CD4-positive, alpha-beta memory T cell (primary cell): Measurements from ENCODE around the gene RWDD3. TPM values are rescaled to one million over a fixed set of nuclear protein-coding genes. Genes with fewer than 3 reads are reported as not detected.

Experiments
- CTCF ChIA-PET: fragments of 350-600 bp; sonication (Branson Sonifier 250); formaldehyde crosslinking; loops from one replicate; lab custom pipeline; 2021; ENCODE audit warnings: inconsistent platforms; ENCODE audit not compliant: partially characterized antibody; lab: Charles Lee
- POLR2A ChIA-PET: fragments of 350-600 bp; sonication (Branson Sonifier 250); formaldehyde crosslinking; loops from one replicate; lab custom pipeline; 2021; ENCODE audit not compliant: partially characterized antibody; lab: Charles Lee
- DNase-seq, 5 donors: peaks; one replicate each; pipeline versions ENCODE4 v3.0.0 to v3.0.0-alpha.2; 2020 to 2022; ENCODE audit warnings: mixed read lengths in 1 of 5
- H3K27ac ChIP-seq: one replicate; pipeline ENCODE4 v1.7.0; 2013; ENCODE audit warnings: low read depth, low read length
- H3K27me3 ChIP-seq: 2 replicates; pipeline ENCODE4 v1.7.0; 2013; ENCODE audit warnings: mild to moderate bottlenecking, low read length, moderate library complexity; ENCODE audit not compliant: insufficient read depth
- H3K36me3 ChIP-seq: 2 replicates; pipeline ENCODE4 v1.7.0; 2013; ENCODE audit warnings: mild to moderate bottlenecking, low read length, moderate library complexity; ENCODE audit not compliant: insufficient read depth
- H3K4me1 ChIP-seq: 2 replicates; pipeline ENCODE4 v1.7.0; 2013; ENCODE audit warnings: mild to moderate bottlenecking, low read length, moderate library complexity; ENCODE audit not compliant: insufficient read depth
- H3K4me3 ChIP-seq, 2 donors: one replicate each; pipeline ENCODE4 v1.7.0; 2013; ENCODE audit warnings: low read length in 2 of 2, mild to moderate bottlenecking in 1 of 2
- H3K9me3 ChIP-seq, 2 donors: one replicate each; pipeline ENCODE4 v1.7.0; 2013; ENCODE audit warnings: low read length in 2 of 2, control low read depth in 1 of 2; ENCODE audit not compliant: control insufficient read depth in 1 of 2
- H3K27ac Mint-ChIP-seq, 7 donors: one replicate each; pipeline ENCODE4 v1.8.0; 2020 to 2021; ENCODE audit warnings: mixed read lengths in 7 of 7, mild to moderate bottlenecking in 6 of 7, inconsistent platforms in 3 of 7, moderate library complexity in 3 of 7
- H3K27me3 Mint-ChIP-seq, 2 donors: one replicate each; pipeline ENCODE4 v1.8.0; 2020 to 2021; ENCODE audit warnings: mixed read lengths in 2 of 2
- H3K36me3 Mint-ChIP-seq, 2 donors: one replicate each; pipeline ENCODE4 v1.8.0; 2020 to 2021; ENCODE audit warnings: mixed read lengths in 2 of 2, inconsistent platforms in 1 of 2, mild to moderate bottlenecking in 1 of 2
- H3K4me1 Mint-ChIP-seq, 4 donors: one replicate each; pipeline ENCODE4 v1.8.0; 2020 to 2021; ENCODE audit warnings: mixed read lengths in 4 of 4, mild to moderate bottlenecking in 1 of 4
- H3K4me3 Mint-ChIP-seq, 8 donors: one replicate each; pipeline ENCODE4 v1.8.0; 2020 to 2021; ENCODE audit warnings: mixed read lengths in 8 of 8, mild to moderate bottlenecking in 7 of 8, moderate library complexity in 6 of 8, inconsistent platforms in 3 of 8
- H3K9me3 Mint-ChIP-seq, 8 donors: one replicate each; pipeline ENCODE4 v1.8.0; 2020 to 2021; ENCODE audit warnings: mixed read lengths in 8 of 8, mild to moderate bottlenecking in 5 of 8, inconsistent platforms in 3 of 8, moderate library complexity in 1 of 8
- intact Hi-C: fragments of 100-400 bp; cut with micrococcal nuclease; formaldehyde crosslinking; loops from one replicate; pipeline ENCODE4 v1.15.1; 2023
- polyA plus RNA-seq, 2 donors: library from polyadenylated mRNA; unstranded; fragments of 300-500 nt; fragmentation: Illumina TruSeq; gene quantifications; one replicate each; pipeline ENCODE4 v1.2.3, GENCODE V29; 2021
- total RNA-seq, 2 experiments: library from RNA; stranded (reverse); gene quantifications; one replicate each; pipeline ENCODE4 v1.2.3, GENCODE V29; 2021

The RWDD3 gene
- total and polyA plus RNA-seq, 4 experiments from 2014 or later, result 22.5 to 61.2 (median 28.4) TPM

DNA sequence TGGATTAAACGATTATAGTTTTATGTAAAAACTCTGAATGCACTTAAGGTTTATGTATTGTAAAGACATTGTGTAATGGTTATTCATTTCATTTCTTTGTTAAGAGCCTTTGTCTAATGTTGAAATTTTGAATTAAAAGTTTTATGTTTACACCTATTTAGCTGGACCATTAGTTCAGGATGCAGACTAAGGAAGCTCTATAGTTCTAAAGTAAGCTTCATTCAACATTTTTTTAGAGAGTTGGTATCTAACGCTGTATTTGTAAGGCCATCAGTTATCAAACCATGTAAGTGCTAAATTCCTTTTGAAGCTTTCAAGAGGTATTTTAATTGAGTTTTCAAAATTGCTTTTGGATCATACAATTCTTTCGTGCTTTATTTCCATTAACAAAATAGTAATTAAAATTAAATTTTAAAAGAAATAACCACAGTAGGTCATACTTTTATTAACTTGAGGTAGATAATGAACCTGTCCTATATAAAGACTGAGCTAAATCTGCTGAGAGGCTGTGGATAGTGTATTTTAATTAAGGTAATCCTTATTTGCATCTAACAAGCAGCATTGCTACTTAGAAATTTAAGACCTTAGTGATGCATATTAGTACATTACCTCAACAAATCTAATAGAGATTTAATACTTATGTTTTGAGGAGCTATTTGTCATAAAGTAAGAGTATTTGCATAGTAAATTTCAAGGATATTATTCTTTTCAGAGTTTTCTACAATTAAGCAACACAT lies 47.9 kb downstream of the RWDD3 start:
- no peaks in the 10 kb centered on the region for H3K36me3 ChIP-seq
- POLR2A ChIA-PET, result no interaction called here
- no peak overlapping the region for H3K4me3 Mint-ChIP-seq
- no peaks in the 10 kb centered on the region for H3K9me3 ChIP-seq
- no peak for DNase-seq
- H3K36me3 Mint-ChIP-seq, result no peaks in the 10 kb centered on the region
- CTCF ChIA-PET, result no interaction called here
- H3K4me1 ChIP-seq, result no peaks in the 10 kb centered on the region
- intact Hi-C loops, result no loop called here
- H3K4me3 ChIP-seq, result no peak overlapping the region
- H3K4me1 Mint-ChIP-seq, result no peaks in the 10 kb centered on the region
- H3K27ac ChIP-seq, result no peak overlapping the region
- H3K27me3 ChIP-seq, result no peaks in the 10 kb centered on the region
- H3K27ac Mint-ChIP-seq, result no peak overlapping the region
- no peaks in the 10 kb centered on the region for H3K9me3 Mint-ChIP-seq
- no peaks in the 10 kb centered on the region for H3K27me3 Mint-ChIP-seq

DNA sequence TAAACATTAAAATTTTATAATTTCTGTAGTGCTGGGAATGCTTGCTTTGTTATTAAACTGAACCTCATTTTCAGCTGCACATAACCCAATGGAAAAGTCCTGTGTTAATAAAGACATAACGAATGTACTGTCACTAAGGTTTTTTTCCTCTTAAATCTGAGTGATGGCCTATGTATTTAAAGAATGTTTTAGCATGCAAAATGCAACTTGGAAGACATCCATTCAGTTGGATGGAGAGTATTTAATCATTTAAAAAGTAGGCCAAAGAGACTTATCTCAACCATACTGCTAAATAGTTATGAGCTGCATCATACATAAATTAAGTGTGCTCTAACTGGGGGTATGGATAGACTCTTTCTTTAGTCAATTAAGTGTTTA lies 48.5 kb downstream of the RWDD3 start:
- Mint-ChIP-seq H3K27me3 (no peaks in the 10 kb centered on the region), H3K4me3 (no peak overlapping the region), H3K4me1 (no peaks in the 10 kb centered on the region), H3K9me3 (no peaks in the 10 kb centered on the region), H3K27ac (no peak overlapping the region), H3K36me3 (no peaks in the 10 kb centered on the region)
- Histone ChIP-seq H3K4me1 (no peaks in the 10 kb centered on the region), H3K27me3 (no peaks in the 10 kb centered on the region), H3K9me3 (no peaks in the 10 kb centered on the region), H3K4me3 (no peak overlapping the region), H3K36me3 (no peaks in the 10 kb centered on the region), H3K27ac (no peak overlapping the region)
- CTCF ChIA-PET, result no interaction called here
- POLR2A ChIA-PET, result no interaction called here
- intact Hi-C loops, result no loop called here
- DNase-seq, result no peak

GRCh38 chr1:95284420-95284819 lies 50.4 kb downstream of the RWDD3 start:
- Mint-ChIP-seq H3K27me3 (no peaks in the 10 kb centered on the region), H3K4me1 (no peaks in the 10 kb centered on the region), H3K4me3 (no peak overlapping the region), H3K36me3 (no peaks in the 10 kb centered on the region), H3K27ac (no peak overlapping the region), H3K9me3 (no peaks in the 10 kb centered on the region)
- Histone ChIP-seq H3K4me3 (no peak overlapping the region), H3K9me3 (no peaks in the 10 kb centered on the region), H3K4me1 (no peaks in the 10 kb centered on the region), H3K27ac (no peak overlapping the region), H3K27me3 (no peaks in the 10 kb centered on the region), H3K36me3 (no peaks in the 10 kb centered on the region)
- intact Hi-C loops, result no loop called here
- POLR2A ChIA-PET, result no interaction called here
- DNase-seq, result no peak
- CTCF ChIA-PET, result no interaction called here

DNA sequence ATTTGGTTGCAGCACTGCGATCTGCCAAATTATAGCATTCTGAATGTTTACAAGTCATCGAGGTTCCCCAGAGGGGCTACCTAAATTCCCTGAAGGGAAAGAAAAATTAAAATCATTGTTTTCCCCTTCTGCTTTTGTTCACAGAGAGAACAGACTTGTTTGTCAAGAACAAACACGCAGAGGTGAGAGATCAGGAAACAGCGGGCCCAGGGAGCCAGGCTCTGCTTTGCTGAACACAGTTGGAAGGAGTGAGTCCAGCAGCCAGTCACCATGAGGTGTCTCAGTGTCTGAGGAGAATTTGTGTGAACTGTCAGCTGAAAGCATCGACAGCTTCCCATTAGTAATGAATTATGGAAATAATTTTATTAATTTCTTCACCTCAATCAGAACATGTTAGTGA lies 52.5 kb downstream of the RWDD3 start:
- Mint-ChIP-seq H3K4me1 (no peaks in the 10 kb centered on the region), H3K27me3 (no peaks in the 10 kb centered on the region), H3K36me3 (no peaks in the 10 kb centered on the region), H3K27ac (no peak overlapping the region), H3K4me3 (no peak overlapping the region), H3K9me3 (no peaks in the 10 kb centered on the region)
- Histone ChIP-seq H3K36me3 (no peaks in the 10 kb centered on the region), H3K4me1 (no peaks in the 10 kb centered on the region), H3K27me3 (no peaks in the 10 kb centered on the region), H3K27ac (no peak overlapping the region), H3K4me3 (no peak overlapping the region), H3K9me3 (no peaks in the 10 kb centered on the region)
- ChIA-PET CTCF (no interaction called here), POLR2A (no interaction called here)
- no peak for DNase-seq
- intact Hi-C loops, result no loop called here

DNA sequence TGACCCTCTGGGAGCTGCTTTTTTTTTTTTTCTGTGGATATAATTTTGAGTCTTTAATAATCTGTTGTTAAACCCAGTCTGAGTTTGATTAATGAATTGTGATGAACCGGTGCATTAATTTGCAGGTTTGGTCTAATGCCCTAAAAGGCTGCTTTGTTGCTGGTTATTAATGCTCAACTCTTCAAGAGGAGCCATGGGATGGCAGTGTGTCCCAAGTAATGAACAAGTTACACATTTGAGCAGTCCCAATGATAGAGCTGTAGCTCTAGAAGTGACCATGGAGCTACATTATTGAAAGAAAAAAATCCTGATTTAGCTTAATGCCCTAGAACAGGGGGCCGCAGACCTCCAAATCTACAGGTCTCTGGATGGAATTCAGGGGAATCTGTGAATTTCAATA lies 53.1 kb downstream of the RWDD3 start:
- ChIA-PET CTCF (no interaction called here), POLR2A (no interaction called here)

GRCh38 chr1:95287825-95288224 lies 53.8 kb downstream of the RWDD3 start:
- POLR2A ChIA-PET, result no interaction called here
- H3K27me3 ChIP-seq, result no peaks in the 10 kb centered on the region
- no peaks in the 10 kb centered on the region for H3K27me3 Mint-ChIP-seq
- H3K27ac ChIP-seq, result no peak overlapping the region
- no peak overlapping the region for H3K27ac Mint-ChIP-seq
- H3K4me1 ChIP-seq, result no peaks in the 10 kb centered on the region
- H3K4me3 ChIP-seq, result no peak overlapping the region
- no peaks in the 10 kb centered on the region for H3K4me1 Mint-ChIP-seq
- intact Hi-C loops, result no loop called here
- no peaks in the 10 kb centered on the region for H3K9me3 ChIP-seq
- DNase-seq, result no peak
- no peaks in the 10 kb centered on the region for H3K9me3 Mint-ChIP-seq
- no peak overlapping the region for H3K4me3 Mint-ChIP-seq
- CTCF ChIA-PET, result no interaction called here
- no peaks in the 10 kb centered on the region for H3K36me3 Mint-ChIP-seq
- H3K36me3 ChIP-seq, result no peaks in the 10 kb centered on the region

More for the DNA sequence above, 53.1 kb downstream of the RWDD3 start:
- Histone ChIP-seq H3K4me1 (no peaks in the 10 kb centered on the region), H3K4me3 (no peak overlapping the region), H3K27me3 (no peaks in the 10 kb centered on the region), H3K36me3 (no peaks in the 10 kb centered on the region), H3K9me3 (no peaks in the 10 kb centered on the region), H3K27ac (no peak overlapping the region)
- H3K4me3 Mint-ChIP-seq, result no peak overlapping the region
- no peaks in the 10 kb centered on the region for H3K4me1 Mint-ChIP-seq
- no peaks in the 10 kb centered on the region for H3K9me3 Mint-ChIP-seq
- intact Hi-C loops, result no loop called here
- H3K36me3 Mint-ChIP-seq, result no peaks in the 10 kb centered on the region
- H3K27ac Mint-ChIP-seq, result no peak overlapping the region
- no peaks in the 10 kb centered on the region for H3K27me3 Mint-ChIP-seq
- no peak for DNase-seq
